ENCODE results near the gene ZNF692.
"Not testable (repeated sequence)": the region's sequence is repeated elsewhere in the genome, so short reads cannot be mapped to it uniquely, and the experiment has no call there.

ZNF692 gene

GRCh38 chr1:248858891-248859889 is at the start of gene ZNF692:
Gene ZNF692 (minus strand): TSS chr1:248859085. CDS start chr1:248858309, 776 bp downstream.
- intact Hi-C loops (cut with DNase I): no loop called here
- peak; percentile 94 to 99 (median 98) for DNase-seq

GRCh38 chr1:248906753-248907661 is 48.1 kb upstream of the ZNF692 start:
- intact Hi-C loops (cut with DNase I): no loop called here

GRCh38 chr1:248906009-248906752 is 47.3 kb upstream of the ZNF692 start, which contains the start of gene PGBD2:
Gene PGBD2 (plus strand): TSS chr1:248906235. CDS start chr1:248913863, 7,628 bp downstream.
- intact Hi-C loops (cut with DNase I): no loop called here
- DNase-seq: peak; percentile 82 to 98 (median 96)

More at GRCh38 chr1:248906753-248907661, 48.1 kb upstream of the ZNF692 start:
- DNase-seq: peak in 2 of 42 donors; percentile 12

GRCh38 chr1:248905662-248906008 is 46.8 kb upstream of the ZNF692 start:
- intact Hi-C loops (cut with DNase I): no loop called here
- no peak for DNase-seq

GRCh38 chr1:248904437-248905216 is 45.7 kb upstream of the ZNF692 start:
- DNase-seq: no peak
- intact Hi-C loops (cut with DNase I): no loop called here

- intact Hi-C loops (cut with DNase I): no loop called here
- no peak for DNase-seq
Observed at GRCh38 chr1:248901578-248901977, 42.7 kb upstream of the ZNF692 start.

- no peak for DNase-seq
- intact Hi-C loops (cut with DNase I): no loop called here
Observed at GRCh38 chr1:248900637-248901036, 41.8 kb upstream of the ZNF692 start.

GRCh38 chr1:248897412-248898337 is 38.8 kb upstream of the ZNF692 start:
- intact Hi-C loops (cut with DNase I): no loop called here
- no peak for DNase-seq

GRCh38 chr1:248894837-248895236 is 36.0 kb upstream of the ZNF692 start:
- intact Hi-C loops (cut with DNase I): no loop called here
- no peak for DNase-seq

- DNase-seq: no peak
- intact Hi-C loops (cut with DNase I): no loop called here
Observed at GRCh38 chr1:248892590-248892989, 33.7 kb upstream of the ZNF692 start.

- no peak for DNase-seq
- intact Hi-C loops (cut with DNase I): no loop called here
Observed at GRCh38 chr1:248891758-248892157, 32.9 kb upstream of the ZNF692 start.

GRCh38 chr1:248890549-248891498 is 31.9 kb upstream of the ZNF692 start:
- intact Hi-C loops (cut with DNase I): no loop called here
- no peak for DNase-seq

GRCh38 chr1:248889914-248890243 is 31.0 kb upstream of the ZNF692 start:
- intact Hi-C loops (cut with DNase I); DNase-seq: not testable (repeated sequence)

GRCh38 chr1:248886237-248886895 is 27.5 kb upstream of the ZNF692 start:
- DNase-seq: peak in 5 of 42 donors; percentile 9 to 38 (median 24)
- intact Hi-C loops (cut with DNase I): no loop called here

- intact Hi-C loops (cut with DNase I): no loop called here
- DNase-seq: no peak
Observed at GRCh38 chr1:248885646-248886045, 26.8 kb upstream of the ZNF692 start.

All from head of caudate nucleus (tissue), 42 donors.